Prostate gland (tissue), 2 donors: ENCODE measurements around the gene MMAA.

ENCODE experiments used
- POLR2A ChIP-seq: fragments of 450-650 bp; IDR thresholded peaks from one replicate; pipeline ENCODE4 v1.6.1; 2016; ENCODE audit warnings: antibody characterized with exemption, mild to moderate bottlenecking
- TF ChIP-seq, protein P1 (sequence below), 4 experiments: fragments of 200-600 bp in 2 of 4; fragments of 450-650 bp in 2 of 4; sonication (generic) in 2 of 4; IDR thresholded peaks; 1 replicate in 3 of 4; 2 replicates in 1 of 4; pipeline ENCODE4 v1.5.1; 2016 to 2019; ENCODE audit warnings: antibody characterized with exemption in 4 of 4, mild to moderate bottlenecking in 2 of 4, moderate library complexity in 2 of 4

DNA sequence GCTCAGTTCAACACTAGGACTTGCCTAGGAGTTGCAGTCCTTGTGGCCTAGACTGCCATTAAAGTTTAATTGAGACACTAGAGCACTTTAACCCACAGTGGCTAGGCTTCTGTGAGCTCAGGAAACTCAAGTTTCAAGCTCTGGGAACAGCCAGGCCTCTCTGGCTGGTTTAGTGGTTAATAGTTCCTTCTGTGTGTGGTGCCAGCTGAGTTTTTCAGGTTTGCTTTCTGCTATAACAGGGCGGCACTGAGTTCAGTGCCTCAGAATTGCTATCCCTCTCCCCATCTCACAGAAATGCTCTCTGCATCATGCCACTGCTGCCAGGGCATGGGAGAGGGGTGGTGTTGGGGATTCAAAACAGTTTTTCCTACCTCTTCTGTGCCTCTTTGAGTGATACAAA lies 15.9 kb downstream of the MMAA start:
- TF ChIP-seq POLR2A, result no peak
- TF ChIP-seq, protein P1, sequence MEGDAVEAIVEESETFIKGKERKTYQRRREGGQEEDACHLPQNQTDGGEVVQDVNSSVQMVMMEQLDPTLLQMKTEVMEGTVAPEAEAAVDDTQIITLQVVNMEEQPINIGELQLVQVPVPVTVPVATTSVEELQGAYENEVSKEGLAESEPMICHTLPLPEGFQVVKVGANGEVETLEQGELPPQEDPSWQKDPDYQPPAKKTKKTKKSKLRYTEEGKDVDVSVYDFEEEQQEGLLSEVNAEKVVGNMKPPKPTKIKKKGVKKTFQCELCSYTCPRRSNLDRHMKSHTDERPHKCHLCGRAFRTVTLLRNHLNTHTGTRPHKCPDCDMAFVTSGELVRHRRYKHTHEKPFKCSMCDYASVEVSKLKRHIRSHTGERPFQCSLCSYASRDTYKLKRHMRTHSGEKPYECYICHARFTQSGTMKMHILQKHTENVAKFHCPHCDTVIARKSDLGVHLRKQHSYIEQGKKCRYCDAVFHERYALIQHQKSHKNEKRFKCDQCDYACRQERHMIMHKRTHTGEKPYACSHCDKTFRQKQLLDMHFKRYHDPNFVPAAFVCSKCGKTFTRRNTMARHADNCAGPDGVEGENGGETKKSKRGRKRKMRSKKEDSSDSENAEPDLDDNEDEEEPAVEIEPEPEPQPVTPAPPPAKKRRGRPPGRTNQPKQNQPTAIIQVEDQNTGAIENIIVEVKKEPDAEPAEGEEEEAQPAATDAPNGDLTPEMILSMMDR (IDR thresholded peaks at IDR 0.05), result no peak
